Erythroblast (primary cell): Measurements from ENCODE around the gene ZC3H12A.

ENCODE experiments used
- GATA1 ChIP-seq: IDR thresholded peaks from 2 replicates; pipeline ENCODE4 v1.6.1; 2011; ENCODE audit warnings: low read depth, mild to moderate bottlenecking, control low read depth, low read length, moderate library complexity
- POLR2A ChIP-seq: IDR thresholded peaks from 2 replicates; pipeline ENCODE4 v1.6.1; 2011; ENCODE audit warnings: mild to moderate bottlenecking, low read length

GRCh38 chr1:37476460-37477197 is 2.2 kb downstream of the ZC3H12A start:
- no peak for TF ChIP-seq POLR2A
- TF ChIP-seq GATA1, result no peak
